Measurements from ENCODE around the gene ESYT1.

ESYT1 gene

GRCh38 chr12:56129206-56129941 lies 1.3 kb downstream of the ESYT1 start:
- peak in 1 of 2 experiments; percentile 64 for DNase-seq

GRCh38 chr12:56129942-56130495 lies 2.0 kb downstream of the ESYT1 start:
- DNase-seq = no peak

- DNase-seq = no peak
Measured at GRCh38 chr12:56130876-56131275, 2.8 kb downstream of the ESYT1 start.

GRCh38 chr12:56134897-56135296 lies 6.8 kb downstream of the ESYT1 start:
- DNase-seq = no peak

GRCh38 chr12:56137853-56138571 lies 9.9 kb downstream of the ESYT1 start:
- no peak for DNase-seq

- no peak for DNase-seq
Measured at GRCh38 chr12:56141946-56142784, 14.1 kb downstream of the ESYT1 start.

GRCh38 chr12:56143217-56143616 lies 15.2 kb downstream of the ESYT1 start:
- DNase-seq = no peak

GRCh38 chr12:56143870-56144269 lies 15.8 kb downstream of the ESYT1 start:
- no peak for DNase-seq

GRCh38 chr12:56145217-56145616 lies 17.1 kb downstream of the ESYT1 start:
- DNase-seq = no peak

- DNase-seq = no peak
Measured at GRCh38 chr12:56146492-56147460, 18.7 kb downstream of the ESYT1 start.

- no peak for DNase-seq
Measured at GRCh38 chr12:56150563-56150962, 22.5 kb downstream of the ESYT1 start.

- peak; percentile 45 to 69 for DNase-seq
Measured at GRCh38 chr12:56151672-56152131, 23.6 kb downstream of the ESYT1 start.

GRCh38 chr12:56152132-56152755 lies 24.2 kb downstream of the ESYT1 start, which contains the start of gene MYL6B:
TSS of gene MYL6B (plus strand) at chr12:56152587. CDS start at chr12:56153919, 1,332 bp downstream.
- peak; percentile 88 to 92 for DNase-seq

GRCh38 chr12:56152756-56153677 lies 24.9 kb downstream of the ESYT1 start:
- no peak for DNase-seq

GRCh38 chr12:56153678-56154065 lies 25.6 kb downstream of the ESYT1 start:
- DNase-seq = no peak

- DNase-seq = peak in 1 of 2 experiments; percentile 27
Measured at GRCh38 chr12:56154246-56154771, 26.2 kb downstream of the ESYT1 start.

- no peak for DNase-seq
Measured at GRCh38 chr12:56154818-56155217, 26.8 kb downstream of the ESYT1 start.

- DNase-seq = no peak
Measured at GRCh38 chr12:56155256-56155845, 27.3 kb downstream of the ESYT1 start.
